Hepatocyte (in vitro differentiated cells): ENCODE results near the gene ADGRD1. TPM values are rescaled to one million over a fixed set of nuclear protein-coding genes. Genes with fewer than 3 reads are reported as not detected.

ENCODE experiments used
- DNase-seq: peaks from one replicate; pipeline ENCODE4 v3.0.0-alpha.2; 2016; ENCODE audit warnings: low spot score
- H2AFZ ChIP-seq: fragments of 200-600 bp; sonication (generic); 2 replicates; pipeline ENCODE4 v1.6.0; 2016; ENCODE audit warnings: antibody characterized with exemption, mild to moderate bottlenecking
- H3K27ac ChIP-seq: fragments of 200-600 bp; sonication (generic); 2 replicates; pipeline ENCODE4 v1.5.1; 2016; ENCODE audit warnings: mild to moderate bottlenecking
- H3K27me3 ChIP-seq: fragments of 200-600 bp; sonication (generic); 2 replicates; pipeline ENCODE4 v1.6.1; 2016
- H3K36me3 ChIP-seq: fragments of 200-600 bp; sonication (generic); replicated peaks from 2 replicates; pipeline ENCODE4 v1.5.1; 2016; ENCODE audit warnings: low read depth; ENCODE audit not compliant: insufficient read depth
- H3K4me1 ChIP-seq: fragments of 200-600 bp; sonication (generic); 2 replicates; pipeline ENCODE4 v1.5.1; 2016; ENCODE audit warnings: mild to moderate bottlenecking, moderate library complexity; ENCODE audit not compliant: insufficient read depth
- H3K4me2 ChIP-seq: fragments of 200-600 bp; sonication (generic); 2 replicates; pipeline ENCODE4 v1.6.0; 2016
- H3K4me3 ChIP-seq: fragments of 200-600 bp; sonication (generic); 2 replicates; pipeline ENCODE4 v1.5.1; 2016; ENCODE audit warnings: mild to moderate bottlenecking
- H3K79me2 ChIP-seq: fragments of 200-600 bp; sonication (generic); 2 replicates; pipeline ENCODE4 v1.6.0; 2017; ENCODE audit warnings: mild to moderate bottlenecking
- H3K9me2 ChIP-seq: fragments of 200-600 bp; sonication (generic); replicated peaks from 2 replicates; pipeline ENCODE4 v1.6.0; 2017; ENCODE audit warnings: mild to moderate bottlenecking; ENCODE audit not compliant: insufficient read depth
- H3K9me3 ChIP-seq: fragments of 200-600 bp; sonication (generic); 2 replicates; pipeline ENCODE4 v1.5.1; 2016; ENCODE audit warnings: low read depth, mild to moderate bottlenecking
- H4K20me1 ChIP-seq: fragments of 200-600 bp; sonication (generic); 2 replicates; pipeline ENCODE4 v1.6.0; 2016; ENCODE audit warnings: mild to moderate bottlenecking; ENCODE audit not compliant: insufficient read depth, poor library complexity, severe bottlenecking
- EZH2 ChIP-seq: fragments of 200-600 bp; sonication (generic); IDR thresholded peaks from 2 replicates; pipeline ENCODE4 v1.6.1; 2016; ENCODE audit warnings: antibody characterized with exemption, mild to moderate bottlenecking, borderline replicate concordance
- EZH2phosphoT487 ChIP-seq: fragments of 200-600 bp; sonication (generic); IDR thresholded peaks from one replicate; pipeline ENCODE4 v1.6.1; 2018; ENCODE audit warnings: antibody characterized with exemption, mild to moderate bottlenecking, low read depth, moderate library complexity; ENCODE audit not compliant: unreplicated experiment, severe bottlenecking
- WGBS: methylation state at CpG from one replicate; pipeline ENCODE4 v1.1.6; 2016; ENCODE audit warnings: low lambda C conversion rate; ENCODE audit errors: missing lambda C conversion rate; 5-methylcytosine and 5-hydroxymethylcytosine counted together
- polyA plus RNA-seq: library from polyadenylated mRNA; unstranded; fragments of >200 nt; fragmentation: Nextera tagmentation; extraction: Ambion mirVana; gene quantifications from 2 replicates; pipeline ENCODE4 v1.2.1, GENCODE V29; 2016
- total RNA-seq: library from RNA; depleted of rRNA; stranded (reverse); fragments of >200 nt; gene quantifications from 2 replicates; pipeline ENCODE4 v1.2.3, GENCODE V29; 2014
- TF ChIP-seq, protein P1 (sequence below): fragments of 200-600 bp; sonication (generic); IDR thresholded peaks from 2 replicates; pipeline ENCODE4 v1.5.1; 2016; ENCODE audit warnings: antibody characterized with exemption, mild to moderate bottlenecking; ENCODE audit not compliant: poor library complexity

The ADGRD1 gene
- total and polyA plus RNA-seq, 2 experiments from 2014 or later, result 18.1 to 18.5 TPM

DNA sequence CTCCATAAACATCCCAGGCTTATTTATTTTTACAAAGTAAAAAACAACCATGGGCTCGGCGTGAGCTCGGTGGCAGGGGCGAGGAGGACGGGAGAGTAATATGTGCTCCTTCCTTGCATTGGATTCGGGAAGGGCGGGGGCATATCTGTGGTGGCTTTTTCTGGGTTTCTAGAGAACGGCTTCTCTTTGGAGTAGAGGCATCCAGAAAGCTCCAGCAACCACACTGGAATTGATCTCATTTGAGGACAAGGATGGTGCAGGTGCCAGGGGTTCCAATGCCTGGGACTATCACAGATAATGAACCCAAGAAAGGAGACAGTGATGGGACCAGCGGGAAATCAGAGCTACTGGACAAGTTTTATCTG, 18.9 kb downstream of the ADGRD1 start:
- no peaks in the 10 kb centered on the region for H3K9me3 ChIP-seq
- no peak for DNase-seq
- H3K79me2 ChIP-seq, result no peaks in the 10 kb centered on the region
- peak overlapping the region; percentile 63 for H3K27ac ChIP-seq
- no peak overlapping the region for H3K4me3 ChIP-seq
- peaks cover 25% of the 10 kb centered on the region for H3K4me1 ChIP-seq
- H3K9me2 ChIP-seq, result no peaks in the 10 kb centered on the region
- H3K4me2 ChIP-seq, result peak overlapping the region; percentile 46
- H2AFZ ChIP-seq, result no peak overlapping the region
- no peaks in the 10 kb centered on the region for H3K36me3 ChIP-seq
- WGBS, result 82% methylated on average over 9 of the region's 9 CpGs
- no peaks in the 10 kb centered on the region for H3K27me3 ChIP-seq
- TF ChIP-seq EZH2 (no peak), EZH2phosphoT487 (no peak)
- TF ChIP-seq, protein P1, sequence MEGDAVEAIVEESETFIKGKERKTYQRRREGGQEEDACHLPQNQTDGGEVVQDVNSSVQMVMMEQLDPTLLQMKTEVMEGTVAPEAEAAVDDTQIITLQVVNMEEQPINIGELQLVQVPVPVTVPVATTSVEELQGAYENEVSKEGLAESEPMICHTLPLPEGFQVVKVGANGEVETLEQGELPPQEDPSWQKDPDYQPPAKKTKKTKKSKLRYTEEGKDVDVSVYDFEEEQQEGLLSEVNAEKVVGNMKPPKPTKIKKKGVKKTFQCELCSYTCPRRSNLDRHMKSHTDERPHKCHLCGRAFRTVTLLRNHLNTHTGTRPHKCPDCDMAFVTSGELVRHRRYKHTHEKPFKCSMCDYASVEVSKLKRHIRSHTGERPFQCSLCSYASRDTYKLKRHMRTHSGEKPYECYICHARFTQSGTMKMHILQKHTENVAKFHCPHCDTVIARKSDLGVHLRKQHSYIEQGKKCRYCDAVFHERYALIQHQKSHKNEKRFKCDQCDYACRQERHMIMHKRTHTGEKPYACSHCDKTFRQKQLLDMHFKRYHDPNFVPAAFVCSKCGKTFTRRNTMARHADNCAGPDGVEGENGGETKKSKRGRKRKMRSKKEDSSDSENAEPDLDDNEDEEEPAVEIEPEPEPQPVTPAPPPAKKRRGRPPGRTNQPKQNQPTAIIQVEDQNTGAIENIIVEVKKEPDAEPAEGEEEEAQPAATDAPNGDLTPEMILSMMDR, result no peak
- H4K20me1 ChIP-seq, result no peaks in the 10 kb centered on the region

DNA sequence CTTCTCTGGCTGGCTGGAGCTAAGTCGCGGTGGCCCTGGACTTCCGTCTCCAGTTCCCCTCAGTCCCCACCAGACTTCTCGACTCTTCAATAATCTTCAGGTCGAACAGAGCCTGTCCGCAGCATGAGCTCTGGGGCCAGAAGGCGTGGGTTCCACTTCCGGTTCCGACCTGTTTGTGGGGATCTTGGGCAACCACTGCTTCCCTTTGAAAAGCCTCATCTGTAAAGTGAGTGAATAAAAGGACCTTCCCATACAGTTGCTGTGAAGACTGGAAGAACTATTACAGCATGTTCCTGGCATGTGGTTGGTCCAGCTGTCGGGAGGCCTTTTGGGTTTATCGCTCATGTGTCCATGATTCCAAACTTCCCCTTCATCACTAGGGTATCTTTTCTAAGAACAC, 19.4 kb downstream of the ADGRD1 start:
- 90% methylated on average over 11 of the region's 11 CpGs for WGBS
- H3K36me3 ChIP-seq, result no peaks in the 10 kb centered on the region
- no peaks in the 10 kb centered on the region for H3K27me3 ChIP-seq

DNA sequence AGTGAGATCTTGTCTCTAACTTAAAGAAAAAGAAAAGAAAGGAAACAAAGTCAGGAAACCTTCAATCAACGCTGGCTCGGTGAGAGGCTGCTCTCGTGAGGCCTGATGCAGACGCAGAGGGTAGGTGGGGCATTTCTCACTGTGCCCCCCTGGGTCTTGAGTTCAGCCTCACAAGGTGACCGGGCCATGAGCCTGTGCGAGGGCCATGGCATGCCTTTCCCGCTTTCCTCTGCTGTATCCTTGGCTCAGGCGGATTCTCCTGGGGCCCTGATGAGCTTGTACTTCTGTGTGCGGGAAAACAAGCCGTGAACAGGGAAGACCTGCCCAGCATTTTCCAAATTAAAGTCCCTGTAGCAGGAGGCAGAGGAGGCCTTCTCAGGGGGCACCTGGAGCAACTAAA, 20.2 kb downstream of the ADGRD1 start:
- Histone ChIP-seq H4K20me1 (no peaks in the 10 kb centered on the region), H3K4me1 (peaks cover 25% of the 10 kb centered on the region)

More for the DNA sequence above, 19.4 kb downstream of the ADGRD1 start:
- Histone ChIP-seq H4K20me1 (no peaks in the 10 kb centered on the region), H3K4me2 (no peak overlapping the region), H3K4me1 (peaks cover 25% of the 10 kb centered on the region), H3K9me2 (no peaks in the 10 kb centered on the region), H3K9me3 (no peaks in the 10 kb centered on the region), H2AFZ (no peak overlapping the region), H3K79me2 (no peaks in the 10 kb centered on the region), H3K27ac (peak overlapping the region; percentile 63), H3K4me3 (no peak overlapping the region)
- no peak for TF ChIP-seq EZH2phosphoT487
- TF ChIP-seq, protein P1, result no peak
- TF ChIP-seq EZH2, result no peak
- no peak for DNase-seq

More for the DNA sequence above, 20.2 kb downstream of the ADGRD1 start:
- H3K4me3 ChIP-seq, result no peak overlapping the region
- H3K27me3 ChIP-seq, result no peaks in the 10 kb centered on the region
- WGBS, result 98% methylated on average over 10 of the region's 10 CpGs
- H2AFZ ChIP-seq, result no peak overlapping the region
- H3K4me2 ChIP-seq, result no peak overlapping the region
- TF ChIP-seq EZH2, result no peak
- no peak for TF ChIP-seq EZH2phosphoT487
- TF ChIP-seq, protein P1, result no peak
- DNase-seq, result no peak
- H3K27ac ChIP-seq, result no peak overlapping the region
- H3K79me2 ChIP-seq, result no peaks in the 10 kb centered on the region
- no peaks in the 10 kb centered on the region for H3K9me2 ChIP-seq
- no peaks in the 10 kb centered on the region for H3K9me3 ChIP-seq
- no peaks in the 10 kb centered on the region for H3K36me3 ChIP-seq
